SK-N-DZ (cell line): Measurements from ENCODE around the gene CERK. TPM values are rescaled to one million over a fixed set of nuclear protein-coding genes. Genes with fewer than 3 reads are reported as not detected.
A peak's percentile ranks its signal among the peaks of the same experiment; 100 is the strongest.
"Not testable (repeated sequence)": the region's sequence is repeated elsewhere in the genome, so short reads cannot be mapped to it uniquely, and the experiment has no call there.

Experiments used
- DNase-seq: peaks from one replicate; pipeline ENCODE4 v3.0.0-alpha.2; 2015; ENCODE audit warnings: low spot score
- polyA plus RNA-seq, 2 experiments: library from polyadenylated mRNA; depleted of rRNA; stranded (reverse); fragments of >200 nt; gene quantifications; 2 replicates each; pipeline ENCODE4 v1.2.3, GENCODE V29; 2014

Gene CERK, protein sequence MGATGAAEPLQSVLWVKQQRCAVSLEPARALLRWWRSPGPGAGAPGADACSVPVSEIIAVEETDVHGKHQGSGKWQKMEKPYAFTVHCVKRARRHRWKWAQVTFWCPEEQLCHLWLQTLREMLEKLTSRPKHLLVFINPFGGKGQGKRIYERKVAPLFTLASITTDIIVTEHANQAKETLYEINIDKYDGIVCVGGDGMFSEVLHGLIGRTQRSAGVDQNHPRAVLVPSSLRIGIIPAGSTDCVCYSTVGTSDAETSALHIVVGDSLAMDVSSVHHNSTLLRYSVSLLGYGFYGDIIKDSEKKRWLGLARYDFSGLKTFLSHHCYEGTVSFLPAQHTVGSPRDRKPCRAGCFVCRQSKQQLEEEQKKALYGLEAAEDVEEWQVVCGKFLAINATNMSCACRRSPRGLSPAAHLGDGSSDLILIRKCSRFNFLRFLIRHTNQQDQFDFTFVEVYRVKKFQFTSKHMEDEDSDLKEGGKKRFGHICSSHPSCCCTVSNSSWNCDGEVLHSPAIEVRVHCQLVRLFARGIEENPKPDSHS
- 75.2 and 81.1 TPM in 2 replicates for polyA plus RNA-seq (2014; cell fraction: cytosol; rRNA removed)
- 34.0 and 34.4 TPM in 2 replicates for polyA plus RNA-seq (2014; cell fraction: nucleus; rRNA removed)

DNA sequence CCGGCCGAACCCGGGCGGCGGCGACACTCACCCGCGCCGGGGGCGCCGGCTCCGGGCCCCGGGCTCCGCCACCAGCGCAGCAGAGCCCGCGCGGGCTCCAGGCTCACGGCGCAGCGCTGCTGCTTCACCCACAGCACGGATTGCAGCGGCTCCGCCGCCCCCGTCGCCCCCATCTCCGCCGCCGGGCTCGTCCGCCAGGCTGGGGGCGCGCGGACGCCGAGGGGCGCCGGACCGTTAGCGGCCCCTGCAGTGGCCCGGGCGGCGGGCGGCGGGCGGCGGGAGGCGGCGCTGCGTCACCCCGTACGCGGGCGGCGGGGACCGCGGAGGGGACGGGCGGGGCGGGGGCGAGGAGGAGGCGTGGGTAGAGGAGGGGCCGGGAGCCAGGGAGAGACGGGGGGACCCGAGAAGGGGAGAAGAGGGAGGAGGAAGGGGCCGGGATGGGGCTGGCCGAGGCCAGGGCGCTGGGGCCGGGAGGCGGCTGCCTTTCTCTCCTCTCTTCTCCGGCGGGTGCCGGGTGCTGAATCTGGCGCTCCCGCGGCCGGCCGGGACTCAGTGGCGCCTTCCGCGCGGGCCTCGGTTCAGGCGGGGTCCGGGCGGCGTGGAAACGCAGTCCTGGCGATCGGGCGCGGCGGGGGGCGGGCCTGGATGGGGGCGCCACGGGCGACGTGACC lies at the start of gene CERK:
TSS of gene CERK (minus strand) at position 277 of the 671 bp plus-strand sequence. CDS start at position 173, 104 bp downstream.
- DNase-seq = peak; percentile 64

DNA sequence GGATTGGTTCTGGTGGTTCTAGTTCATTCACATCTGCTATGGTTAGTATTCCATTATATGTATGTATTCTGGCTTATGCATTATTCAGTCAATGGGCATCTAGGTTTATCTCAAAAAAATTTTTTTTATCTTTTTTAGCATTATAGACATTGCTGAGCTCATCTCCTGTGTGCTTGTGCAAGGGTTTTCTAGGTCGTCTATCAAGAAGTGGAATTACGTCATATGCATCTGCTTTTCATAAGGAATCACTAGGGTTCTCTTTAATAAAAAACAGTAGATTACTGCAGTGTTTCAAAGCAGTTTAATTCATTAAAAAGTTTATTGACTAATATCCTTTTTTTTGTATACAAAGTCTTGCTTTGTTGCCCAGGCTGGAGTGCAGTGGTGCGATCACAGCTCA lies 45.7 kb upstream of the CERK start:
- no peak for DNase-seq

DNA sequence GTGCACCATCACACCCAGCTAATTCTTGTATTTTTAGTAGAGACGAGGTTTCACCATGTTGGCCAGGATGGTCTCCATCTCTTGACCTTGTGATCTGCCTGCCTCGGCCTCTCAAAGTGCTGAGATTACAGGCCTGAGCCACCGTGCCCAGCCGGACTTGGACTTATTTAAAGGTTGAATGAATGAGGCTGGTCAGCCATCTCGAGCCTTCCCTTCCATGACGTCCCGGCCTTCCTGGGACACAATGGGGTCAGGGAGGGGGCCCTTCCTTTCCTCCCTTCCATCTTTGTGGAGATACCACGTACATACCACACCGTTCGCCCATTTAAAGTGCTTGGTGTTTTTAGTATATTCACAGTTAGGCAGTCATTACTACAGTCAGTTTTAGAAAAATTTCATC lies 44.1 kb upstream of the CERK start:
- DNase-seq = not testable (repeated sequence)

DNA sequence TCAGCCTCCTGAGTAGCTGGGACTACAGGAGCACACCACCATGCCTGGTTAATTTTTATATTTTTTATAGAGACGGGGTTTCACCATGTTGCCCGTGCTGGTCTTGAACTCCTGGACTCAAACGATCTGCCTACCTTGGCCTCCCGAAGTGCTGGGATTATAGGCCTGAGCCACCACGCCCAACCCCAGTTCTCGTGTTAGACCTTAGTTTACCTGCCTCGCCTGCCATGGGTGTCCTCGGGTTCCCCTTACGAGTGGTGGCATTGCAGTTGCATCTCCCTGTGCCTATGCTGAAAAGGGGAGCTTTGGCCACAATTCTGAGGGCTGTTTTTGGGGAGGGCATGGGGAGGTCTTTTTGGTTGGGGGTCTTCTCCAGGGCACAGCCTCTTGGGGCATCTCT lies 43.2 kb upstream of the CERK start:
- DNase-seq = no peak

DNA sequence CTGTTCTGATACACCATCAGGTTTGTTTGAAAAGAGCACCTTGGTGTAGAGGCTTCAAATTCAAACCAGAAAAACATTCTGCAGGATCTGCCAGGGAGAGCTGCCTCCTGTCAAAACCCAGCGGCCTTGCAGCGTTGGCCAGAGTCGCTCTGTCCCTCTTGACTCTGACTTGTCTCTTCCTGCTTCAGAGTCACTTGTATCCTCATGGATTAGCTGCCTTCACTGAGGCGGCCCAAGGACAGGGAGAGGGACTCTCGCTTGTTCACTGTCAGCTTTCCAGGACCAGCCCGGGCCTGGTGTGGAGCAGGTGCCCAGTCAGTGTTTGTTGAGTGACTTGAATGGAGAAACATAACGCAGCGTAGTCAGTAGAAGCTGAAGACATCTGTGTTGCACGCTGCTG lies 42.4 kb upstream of the CERK start:
- no peak for DNase-seq

DNA sequence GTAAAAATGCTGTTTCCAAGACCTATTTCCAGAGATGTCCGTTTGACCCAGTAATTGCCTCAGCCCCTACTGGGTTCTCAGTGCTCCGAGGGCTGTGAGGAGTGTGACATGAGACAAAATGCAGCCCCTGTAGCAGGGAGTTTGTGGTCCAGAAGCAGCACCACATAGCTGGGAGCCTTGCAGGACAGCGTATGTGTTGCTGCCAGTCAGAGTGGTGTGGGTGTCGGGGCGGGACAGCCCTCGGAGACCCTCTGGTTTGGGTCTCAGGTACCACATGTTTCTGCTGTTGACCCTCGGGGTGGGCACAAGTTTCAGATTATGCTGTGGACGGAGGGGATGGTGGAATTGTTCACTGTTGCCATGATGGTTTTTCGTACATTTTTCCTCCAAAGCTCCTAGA lies 41.6 kb upstream of the CERK start:
- DNase-seq = no peak

DNA sequence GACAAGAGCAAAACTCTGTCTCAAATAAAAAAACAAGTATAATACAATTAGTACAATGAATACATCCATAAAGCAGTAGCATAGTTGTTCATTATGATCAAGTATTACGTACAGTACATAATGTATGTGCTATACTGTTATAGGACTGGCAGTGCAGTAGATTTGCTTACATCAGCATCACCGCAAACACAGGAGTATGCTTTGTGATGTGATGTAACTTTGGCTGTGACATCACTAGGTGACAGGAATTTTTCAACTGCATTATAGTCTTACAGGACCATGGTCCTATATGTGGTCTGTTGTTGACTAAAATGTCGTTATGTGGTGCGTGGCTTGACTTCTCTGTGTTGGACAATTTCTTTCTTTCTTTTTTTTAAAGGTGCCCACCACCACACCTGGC lies 41.0 kb upstream of the CERK start:
- DNase-seq = no peak

DNA sequence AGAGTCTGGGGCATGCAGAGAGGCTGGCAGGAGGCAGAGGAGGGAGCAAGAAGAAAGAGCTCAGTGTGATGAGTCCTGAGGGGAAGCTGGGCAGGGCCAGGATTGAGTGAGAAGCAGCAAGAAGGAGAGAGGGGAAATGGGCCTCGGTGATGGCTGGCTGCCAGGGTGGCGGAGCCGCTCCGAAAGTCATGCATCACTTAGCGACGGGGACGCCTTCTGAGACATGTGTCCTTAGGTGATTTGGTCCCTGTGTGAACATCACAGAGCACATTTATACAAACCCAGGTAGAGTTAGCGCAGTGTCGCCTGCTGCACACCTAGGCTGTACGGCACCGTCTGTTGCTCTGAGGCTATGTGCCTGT lies 39.5 kb upstream of the CERK start:
- DNase-seq = no peak

DNA sequence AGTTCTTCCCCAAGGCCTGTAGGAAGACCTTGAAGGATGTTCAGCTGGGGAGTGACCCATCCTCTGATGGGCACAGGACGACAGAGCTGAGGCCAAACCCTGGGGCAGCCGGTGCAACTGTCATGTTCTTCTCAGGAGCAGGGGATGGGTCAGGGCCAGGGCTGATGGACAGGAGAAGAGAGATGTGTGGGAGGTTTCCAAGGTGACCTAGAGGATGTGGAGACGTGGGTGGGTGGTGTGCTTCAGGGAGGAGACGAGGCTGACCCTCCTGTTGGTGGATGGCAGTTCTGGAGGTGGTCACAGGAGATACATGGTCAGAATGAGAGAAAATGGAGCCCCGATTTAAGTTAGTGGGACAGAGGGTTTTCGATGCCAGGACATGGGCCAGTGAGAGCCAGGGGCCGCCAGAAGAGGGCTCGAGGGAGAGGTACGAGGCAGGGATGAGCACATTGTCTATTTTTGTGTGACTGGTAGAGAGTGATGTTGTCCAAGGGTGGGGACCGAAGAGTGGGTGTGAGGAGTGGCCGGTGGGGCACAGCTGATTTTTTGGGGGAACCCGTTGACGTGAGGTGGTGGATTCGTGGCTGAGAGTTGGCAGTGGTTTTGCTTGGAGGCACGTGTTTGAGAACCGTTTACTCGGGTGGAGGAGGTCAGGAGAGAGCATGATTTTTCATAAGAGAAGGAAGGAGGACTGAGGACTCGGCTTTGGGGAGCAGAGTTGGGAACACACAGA lies 39.0 kb upstream of the CERK start:
- DNase-seq = no peak

DNA sequence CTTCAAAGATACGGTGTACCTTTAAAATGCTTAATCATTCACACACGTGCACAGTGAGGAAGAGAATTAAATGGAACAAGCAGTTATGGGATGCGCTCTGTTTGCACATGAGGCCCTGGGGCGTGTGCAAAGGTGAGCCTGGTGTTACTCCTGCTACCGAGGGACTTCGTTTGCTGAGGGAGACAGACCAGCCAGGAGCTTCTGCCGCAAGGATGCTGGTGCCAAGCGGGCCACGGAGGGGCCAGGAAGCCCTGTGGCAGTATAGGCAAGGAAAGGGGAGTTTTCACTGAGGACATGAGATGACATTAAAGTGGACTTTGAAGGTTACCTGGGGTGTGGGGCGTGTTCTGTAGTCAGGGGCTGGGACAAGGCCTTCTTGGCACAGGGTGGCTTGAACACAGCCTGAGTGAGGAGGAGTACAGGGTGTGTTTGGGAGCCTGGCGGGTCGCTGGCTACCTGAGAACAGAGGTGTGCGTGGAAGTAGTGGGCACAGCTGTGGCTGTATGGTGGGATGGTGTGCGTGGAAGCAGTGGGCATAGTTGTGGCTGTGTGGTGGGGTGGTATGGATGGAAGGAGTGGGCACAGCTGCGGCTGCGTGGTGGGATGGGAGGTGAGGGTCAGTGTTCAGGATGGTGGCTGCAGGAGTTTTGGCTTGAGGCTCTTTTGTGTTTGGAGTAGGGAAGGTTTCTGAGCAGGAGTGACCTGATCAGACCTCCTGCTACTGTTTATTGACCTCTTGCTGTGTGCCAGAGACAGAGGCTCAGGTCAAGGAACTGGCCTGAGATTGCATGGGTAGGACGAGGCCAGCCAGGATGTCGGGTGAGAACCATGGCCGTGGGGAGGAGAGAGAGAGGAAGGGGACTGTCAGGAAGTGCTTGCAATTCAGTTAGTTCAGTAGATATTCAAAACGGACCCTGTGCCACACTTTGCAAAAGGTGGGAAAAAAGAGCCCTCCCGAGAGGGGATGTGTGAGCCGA lies 38.1 kb upstream of the CERK start:
- DNase-seq = no peak

DNA sequence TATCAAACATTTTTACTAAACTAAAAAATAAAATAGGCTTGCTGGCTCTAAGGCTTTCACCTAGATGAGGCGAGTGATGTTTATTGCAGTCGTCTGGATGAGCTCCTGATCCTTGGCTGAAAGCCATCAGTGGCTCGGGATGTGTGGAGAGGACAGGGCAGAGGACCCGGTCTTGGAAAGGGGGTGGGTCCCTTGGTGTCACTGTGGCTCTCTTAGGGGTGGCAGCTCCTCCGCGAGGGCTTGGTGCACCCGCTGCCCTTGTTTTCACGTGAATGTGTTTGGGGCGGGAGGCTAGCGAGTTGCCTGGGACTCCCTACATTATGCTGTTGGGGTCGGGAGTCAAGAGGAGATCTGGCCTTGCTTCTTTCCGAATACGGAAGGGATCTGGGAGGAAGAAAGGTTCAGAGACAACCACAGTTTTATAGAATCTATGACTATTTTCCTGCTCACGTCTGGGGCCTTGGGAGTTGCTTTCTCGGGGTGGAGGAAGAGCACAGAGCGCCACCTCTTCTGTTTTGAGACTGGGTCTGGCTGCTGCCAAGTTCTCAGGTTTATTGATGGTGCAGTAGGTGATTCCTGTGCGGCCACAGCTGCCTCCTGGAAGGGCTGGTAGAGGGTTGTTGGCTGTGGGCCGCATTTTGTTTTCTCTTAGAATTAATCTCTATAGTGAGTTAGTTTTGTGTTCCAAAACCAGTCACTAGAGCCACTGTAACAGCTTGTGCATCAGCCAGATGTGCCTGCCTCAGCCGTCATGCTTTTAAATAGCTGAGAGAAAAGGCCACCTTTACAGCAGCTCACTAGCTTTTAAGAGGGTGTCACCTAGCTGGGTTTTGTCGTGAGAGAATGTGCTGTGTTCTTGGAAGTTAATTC lies 37.2 kb upstream of the CERK start:
- DNase-seq = no peak

DNA sequence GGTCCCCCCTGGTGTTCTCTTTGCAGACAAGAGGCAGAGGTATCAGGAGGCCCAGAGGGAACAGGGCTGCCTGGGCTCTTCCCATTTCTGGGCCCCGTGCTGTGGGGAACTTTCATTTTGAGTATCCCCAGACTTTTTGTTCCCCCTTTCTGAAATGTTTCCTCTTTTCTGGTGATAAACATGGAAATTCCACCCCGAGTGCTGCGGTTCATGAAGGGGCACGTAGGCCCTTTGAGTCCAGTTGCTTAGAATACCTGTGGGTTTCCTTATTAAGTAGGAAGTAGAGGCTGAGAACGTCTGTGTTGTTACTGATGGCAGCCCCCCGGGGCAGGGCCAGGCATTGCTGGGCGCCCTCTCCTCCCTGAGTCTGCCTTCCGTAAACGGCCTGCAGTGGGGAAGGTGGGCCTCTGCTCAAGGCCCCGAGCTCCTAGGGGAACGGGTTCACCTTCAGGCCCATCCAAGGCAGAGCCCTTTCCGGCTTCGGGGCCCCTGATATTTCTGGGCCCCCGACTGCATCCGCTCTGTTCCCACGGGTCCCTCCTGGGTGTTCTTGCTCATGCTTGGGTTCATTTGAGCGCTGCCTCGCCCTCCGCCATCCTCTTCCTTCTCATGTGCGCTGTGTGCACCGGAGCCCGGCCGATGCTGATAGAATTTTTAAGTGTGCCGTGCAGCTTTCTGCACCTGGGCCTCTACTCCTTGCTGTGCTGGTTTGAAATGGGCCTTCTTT lies 36.4 kb upstream of the CERK start:
- DNase-seq = no peak

DNA sequence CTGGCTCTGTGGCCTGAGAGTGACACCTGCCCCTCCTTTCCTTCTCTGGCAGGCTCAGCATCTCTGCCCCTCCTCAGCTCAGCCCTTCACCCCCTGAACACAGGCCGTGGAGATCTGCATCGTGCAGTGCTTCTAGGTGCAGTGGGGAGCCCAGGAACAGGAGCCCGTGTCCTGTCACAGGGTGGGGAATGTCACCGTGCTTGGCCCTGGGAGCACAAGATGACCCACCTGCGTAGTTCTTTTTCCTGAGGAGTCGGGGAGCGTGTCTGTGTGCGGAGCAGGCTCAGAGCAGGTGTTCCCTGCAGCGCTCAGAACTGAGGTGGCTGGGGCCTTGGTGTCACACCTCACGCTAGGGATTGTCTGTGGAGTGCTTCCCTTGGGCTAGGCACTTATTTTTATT lies 35.0 kb upstream of the CERK start:
- DNase-seq = no peak

DNA sequence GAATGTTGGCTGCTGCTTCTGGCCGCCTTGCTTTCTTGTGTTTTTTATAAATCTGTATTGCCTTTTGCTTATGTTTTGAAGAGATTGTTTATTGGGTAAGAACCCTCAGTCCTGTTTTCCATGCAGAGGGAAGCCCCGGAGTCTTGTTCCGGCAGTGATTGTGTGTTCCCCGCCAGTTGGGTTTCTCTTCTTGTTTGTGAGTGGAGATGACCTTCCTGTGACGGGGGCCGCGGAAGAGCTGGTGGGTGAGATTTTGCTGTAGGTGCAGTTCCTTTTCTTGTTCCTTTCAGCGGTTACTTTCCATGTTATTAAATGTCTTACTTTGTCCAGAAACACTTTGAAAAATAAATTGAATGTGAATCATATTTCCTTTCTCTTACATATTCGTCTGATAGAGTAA lies 32.7 kb upstream of the CERK start:
- DNase-seq = no peak

DNA sequence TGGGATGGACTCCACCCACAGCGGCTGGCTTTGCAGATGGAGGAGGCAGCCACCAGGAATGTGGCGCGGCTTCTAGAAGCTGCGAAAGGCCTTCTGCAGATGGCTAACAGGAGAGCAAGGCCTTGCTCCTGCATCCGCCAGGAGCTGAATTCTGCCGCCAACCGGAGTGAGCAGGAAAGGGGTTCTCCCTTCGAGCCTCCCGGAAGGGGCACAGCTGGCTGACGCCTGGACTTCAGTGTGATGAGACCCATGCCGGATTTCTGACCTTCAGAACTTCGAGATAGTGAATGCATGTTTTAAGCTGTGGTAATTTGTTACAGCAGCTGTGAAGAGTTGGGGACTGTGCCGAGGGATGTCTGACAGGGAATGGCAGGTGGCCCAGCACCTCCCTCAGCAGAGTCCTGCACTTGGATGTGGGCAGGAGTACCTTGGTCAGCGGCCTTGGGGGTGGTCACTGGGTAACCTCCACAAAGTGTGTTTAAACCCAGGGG lies 32.1 kb upstream of the CERK start:
- DNase-seq = no peak

DNA sequence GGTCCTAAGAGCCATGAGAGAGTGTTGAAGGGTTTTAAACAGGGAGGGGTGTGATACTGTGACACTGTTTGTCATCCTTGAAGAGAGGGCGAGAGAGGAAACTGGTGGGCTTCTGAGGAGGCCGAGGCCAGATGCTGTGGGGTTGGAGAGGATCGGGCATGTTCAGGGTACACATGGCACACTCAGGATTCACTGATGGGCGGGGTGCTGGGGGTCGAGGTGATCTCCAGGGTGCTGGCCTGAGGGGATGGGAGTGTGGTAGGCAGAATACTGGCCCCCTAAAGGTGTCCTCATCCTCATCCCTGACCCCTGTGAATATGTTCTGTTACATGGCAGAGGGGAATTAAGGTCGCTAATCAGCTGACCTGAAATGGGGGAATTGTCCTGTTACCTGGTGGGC lies 31.7 kb upstream of the CERK start:
- DNase-seq = no peak

DNA sequence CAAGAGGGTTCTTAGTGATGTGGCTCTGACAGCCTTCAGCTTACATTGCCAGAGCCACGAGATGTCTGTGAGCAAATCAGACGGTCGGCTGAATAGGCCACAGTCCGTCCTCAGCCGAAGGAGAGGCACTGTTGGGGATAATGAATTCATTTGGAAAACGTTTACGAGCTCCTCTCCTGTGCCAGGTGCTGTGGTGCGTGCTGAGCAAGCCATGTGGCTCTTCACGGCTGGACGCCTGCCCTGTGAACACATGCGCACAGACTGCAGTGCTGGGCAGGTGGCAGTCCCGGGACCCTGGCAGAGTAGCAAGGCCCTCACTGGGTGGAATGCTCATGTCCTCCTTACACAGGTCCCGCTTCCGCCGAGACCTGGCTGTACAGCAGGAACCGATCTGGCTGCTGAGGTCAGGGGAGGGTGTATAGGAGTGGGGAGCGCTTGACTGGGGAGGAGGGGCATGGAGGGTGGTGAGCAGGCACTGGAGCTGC lies 31.2 kb upstream of the CERK start:
- DNase-seq = no peak

DNA sequence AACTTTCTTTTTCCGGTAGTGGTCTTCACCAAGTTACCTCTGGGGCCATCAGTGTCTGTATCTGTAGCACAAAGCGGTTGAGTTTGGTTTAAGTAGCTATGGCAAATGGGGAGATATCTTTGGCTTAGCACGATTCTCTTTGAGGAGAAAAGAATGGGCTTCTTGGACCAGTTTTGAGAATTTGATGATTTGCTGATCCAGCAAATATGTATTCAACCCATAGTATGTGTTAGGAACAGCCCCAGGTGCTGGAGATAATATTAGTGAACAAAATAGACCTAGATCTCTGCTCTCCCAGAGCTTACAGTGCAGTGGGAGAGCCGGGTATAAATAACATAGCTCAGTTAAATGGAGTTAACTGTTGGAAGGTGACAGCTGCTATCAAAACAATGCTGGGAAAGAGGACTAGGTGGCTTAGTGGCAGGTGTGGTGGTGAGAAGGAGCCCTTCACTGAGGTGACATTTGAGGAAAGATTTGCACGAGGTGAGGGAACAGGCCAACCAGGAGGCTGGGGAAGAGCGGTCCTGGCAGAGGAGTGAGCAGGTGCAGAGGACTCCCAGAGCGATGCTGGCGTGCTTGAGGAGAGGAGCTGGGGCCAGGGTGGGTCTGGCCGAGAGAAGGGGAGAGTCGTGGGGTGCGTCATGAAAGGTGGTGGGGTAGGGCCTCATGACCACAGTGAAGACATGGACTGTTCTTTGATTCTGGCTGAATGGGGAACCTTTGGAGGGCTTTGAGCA lies 29.4 kb upstream of the CERK start:
- no peak for DNase-seq
